Neural progenitor cell (in vitro differentiated cells): ENCODE data around the gene PHYHD1.

Experiments
- CTCF ChIP-seq: fragments of 200-600 bp; sonication (generic); IDR thresholded peaks from 2 replicates; pipeline ENCODE4 v1.5.1; 2017; ENCODE audit warnings: antibody characterized with exemption, mild to moderate bottlenecking
- EZH2 ChIP-seq: fragments of 200-600 bp; sonication (generic); IDR thresholded peaks from 2 replicates; pipeline ENCODE4 v1.6.1; 2017; ENCODE audit warnings: antibody characterized with exemption, mild to moderate bottlenecking, moderate library complexity

DNA sequence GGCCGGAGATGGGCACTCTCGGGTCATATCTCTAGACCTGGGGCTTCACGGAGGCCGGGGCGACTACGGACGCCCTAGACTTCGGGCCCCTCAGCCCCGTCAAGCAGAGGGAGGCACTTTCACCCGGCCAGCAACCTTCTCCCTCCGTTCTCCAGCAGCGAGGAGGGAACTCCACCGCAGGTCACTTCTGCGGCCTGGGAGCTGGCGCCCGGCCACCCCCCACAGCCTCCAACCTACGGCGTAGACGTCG lies 26.4 kb downstream of the PHYHD1 start:
- TF ChIP-seq EZH2 (no peak), CTCF (no peak)
